ENCODE results near the gene UBL4A. TPM values are rescaled to one million over a fixed set of nuclear protein-coding genes. Genes with fewer than 3 reads are reported as not detected.

Gene UBL4A
- total RNA-seq, 1 experiment from 2014 or later: 38.8 TPM

DNA sequence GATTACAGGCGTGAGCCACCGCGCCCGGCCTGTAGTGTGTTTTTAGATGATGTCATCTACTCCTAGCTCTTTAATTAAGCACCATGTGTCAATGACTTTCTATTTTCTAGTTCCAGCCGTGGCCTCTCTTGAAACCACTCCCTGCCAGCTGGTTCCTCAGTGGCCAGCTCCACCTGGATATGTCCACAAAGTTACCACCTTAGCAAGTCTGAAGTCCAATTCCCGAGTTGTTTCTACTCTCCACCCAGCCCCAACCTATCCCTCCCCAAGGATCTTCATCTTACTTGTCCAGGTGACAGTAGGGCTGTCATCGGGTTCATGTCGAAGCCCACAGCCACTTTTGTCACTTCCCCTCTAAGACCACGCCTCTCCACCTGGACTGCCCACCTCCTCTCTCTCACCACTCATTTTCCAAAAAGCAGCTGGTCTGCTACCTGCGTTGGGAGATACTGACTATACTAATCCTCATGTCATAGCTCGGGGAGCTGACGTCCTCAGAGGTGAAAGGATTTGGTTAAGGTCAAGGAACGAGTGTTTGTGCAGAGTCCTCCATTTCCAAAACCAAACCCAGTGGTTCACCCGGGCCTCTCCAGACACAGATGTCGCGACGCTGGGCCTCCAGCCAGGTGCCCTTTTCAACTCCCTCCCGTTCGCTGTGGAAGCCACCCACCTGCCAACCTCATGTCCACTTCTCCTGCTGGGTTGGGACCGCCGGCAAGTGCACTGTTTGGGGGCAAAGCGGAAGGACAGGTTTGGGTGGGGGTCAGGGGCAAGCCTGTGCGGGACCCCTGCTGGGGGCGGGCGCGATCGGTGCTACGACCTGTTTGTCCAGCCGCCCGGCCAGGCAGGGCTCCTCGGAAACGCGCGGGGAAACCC lies 28.9 kb upstream of the UBL4A start:
- no peak for DNase-seq
- Histone ChIP-seq H3K4me3 (ENCODE audit: low read depth, low read length) (peak overlapping the region; percentile 79), H3K4me1 (peaks cover 10% of the 10 kb centered on the region), H3K27me3 (replicated peaks; ENCODE audit: control insufficient read depth, insufficient read depth, low read length) (no peaks in the 10 kb centered on the region), H3K9me3 (no peaks in the 10 kb centered on the region), H3K36me3 (ENCODE audit: control insufficient read depth, insufficient read depth, low read length) (no peaks in the 10 kb centered on the region)
- intact Hi-C loops (cut with micrococcal nuclease; ENCODE audit: unreplicated experiment): loop anchor here (5.0 kb wide), 1 partner anchor 38 kb away; the partner anchor contains the start of gene LAGE3
- TSS peak; percentile 54 for BruUV-seq (replicated peaks)
- ChIA-PET CTCF (interaction anchor here (0.6 to 0.7 kb wide), 2 partner anchors 12 to 15 kb away, joined by 3 read pairs; no protein-coding TSS in a partner anchor), POLR2A (interaction anchor here (1.1 to 2.0 kb wide), 2 partner anchors 25 to 29 kb away, joined by 3 to 8 read pairs; partner anchors contain the start of genes SLC10A3 and UBL4A)
- peak overlapping the region; percentile 88 for H3K4me3 Mint-ChIP-seq (ENCODE audit: unreplicated experiment)
- no peaks in the 10 kb centered on the region for H3K27me3 Mint-ChIP-seq (ENCODE audit: insufficient read depth, unreplicated experiment)
- H3K9me3 Mint-ChIP-seq (ENCODE audit: unreplicated experiment): no peaks in the 10 kb centered on the region
- TF ChIP-seq, protein P1, sequence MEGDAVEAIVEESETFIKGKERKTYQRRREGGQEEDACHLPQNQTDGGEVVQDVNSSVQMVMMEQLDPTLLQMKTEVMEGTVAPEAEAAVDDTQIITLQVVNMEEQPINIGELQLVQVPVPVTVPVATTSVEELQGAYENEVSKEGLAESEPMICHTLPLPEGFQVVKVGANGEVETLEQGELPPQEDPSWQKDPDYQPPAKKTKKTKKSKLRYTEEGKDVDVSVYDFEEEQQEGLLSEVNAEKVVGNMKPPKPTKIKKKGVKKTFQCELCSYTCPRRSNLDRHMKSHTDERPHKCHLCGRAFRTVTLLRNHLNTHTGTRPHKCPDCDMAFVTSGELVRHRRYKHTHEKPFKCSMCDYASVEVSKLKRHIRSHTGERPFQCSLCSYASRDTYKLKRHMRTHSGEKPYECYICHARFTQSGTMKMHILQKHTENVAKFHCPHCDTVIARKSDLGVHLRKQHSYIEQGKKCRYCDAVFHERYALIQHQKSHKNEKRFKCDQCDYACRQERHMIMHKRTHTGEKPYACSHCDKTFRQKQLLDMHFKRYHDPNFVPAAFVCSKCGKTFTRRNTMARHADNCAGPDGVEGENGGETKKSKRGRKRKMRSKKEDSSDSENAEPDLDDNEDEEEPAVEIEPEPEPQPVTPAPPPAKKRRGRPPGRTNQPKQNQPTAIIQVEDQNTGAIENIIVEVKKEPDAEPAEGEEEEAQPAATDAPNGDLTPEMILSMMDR (IDR thresholded peaks at IDR 0.05; ENCODE audit: insufficient read depth in 1 of 2, low read depth in 1 of 2, low read length in 1 of 2, severe bottlenecking in 1 of 2, unreplicated experiment in 1 of 2): no peak
- H3K36me3 Mint-ChIP-seq (ENCODE audit: insufficient read depth, unreplicated experiment): peaks cover 10% of the 10 kb centered on the region
- H3K27ac Mint-ChIP-seq (ENCODE audit: unreplicated experiment): peak overlapping the region; percentile 39
- H3K4me1 Mint-ChIP-seq (ENCODE audit: low read depth, unreplicated experiment): peaks cover 6% of the 10 kb centered on the region

DNA sequence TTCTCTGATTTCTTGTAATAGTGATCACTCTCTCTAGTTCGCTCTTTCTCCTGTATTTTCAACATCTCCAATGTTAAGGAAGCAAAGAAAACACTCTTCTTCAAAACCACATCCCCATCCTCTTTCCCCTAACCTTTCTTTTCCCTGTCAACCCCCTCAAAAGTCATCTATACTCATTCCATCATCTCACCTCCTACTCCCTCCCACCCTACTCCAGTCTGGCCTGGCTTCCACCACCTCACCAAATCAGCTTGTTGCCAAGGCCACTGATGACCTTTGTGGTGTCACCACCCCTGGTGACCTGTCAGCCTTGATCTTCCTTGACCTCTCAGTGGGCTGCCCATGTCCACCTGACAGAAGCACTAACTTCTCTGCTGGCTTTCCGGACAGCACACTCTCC lies 27.3 kb upstream of the UBL4A start:
- Mint-ChIP-seq H3K27ac (ENCODE audit: unreplicated experiment) (no peak overlapping the region), H3K27me3 (ENCODE audit: insufficient read depth, unreplicated experiment) (no peaks in the 10 kb centered on the region), H3K4me1 (ENCODE audit: low read depth, unreplicated experiment) (peaks cover 6% of the 10 kb centered on the region), H3K9me3 (ENCODE audit: unreplicated experiment) (no peaks in the 10 kb centered on the region), H3K36me3 (ENCODE audit: insufficient read depth, unreplicated experiment) (peaks cover 10% of the 10 kb centered on the region), H3K4me3 (ENCODE audit: unreplicated experiment) (no peak overlapping the region)
- Histone ChIP-seq H3K4me1 (peaks cover 10% of the 10 kb centered on the region), H3K27me3 (replicated peaks; ENCODE audit: control insufficient read depth, insufficient read depth, low read length) (no peaks in the 10 kb centered on the region), H3K36me3 (ENCODE audit: control insufficient read depth, insufficient read depth, low read length) (no peaks in the 10 kb centered on the region), H3K9me3 (no peaks in the 10 kb centered on the region), H3K4me3 (ENCODE audit: low read depth, low read length) (no peak overlapping the region)
- ChIA-PET POLR2A (no interaction called here), CTCF (no interaction called here)
- no peak for DNase-seq
- TF ChIP-seq, protein P1 (IDR thresholded peaks at IDR 0.05; ENCODE audit: insufficient read depth in 1 of 2, low read depth in 1 of 2, low read length in 1 of 2, severe bottlenecking in 1 of 2, unreplicated experiment in 1 of 2): no peak
- no TSS peak for BruUV-seq (replicated peaks)
- intact Hi-C loops (cut with micrococcal nuclease; ENCODE audit: unreplicated experiment): no loop called here

DNA sequence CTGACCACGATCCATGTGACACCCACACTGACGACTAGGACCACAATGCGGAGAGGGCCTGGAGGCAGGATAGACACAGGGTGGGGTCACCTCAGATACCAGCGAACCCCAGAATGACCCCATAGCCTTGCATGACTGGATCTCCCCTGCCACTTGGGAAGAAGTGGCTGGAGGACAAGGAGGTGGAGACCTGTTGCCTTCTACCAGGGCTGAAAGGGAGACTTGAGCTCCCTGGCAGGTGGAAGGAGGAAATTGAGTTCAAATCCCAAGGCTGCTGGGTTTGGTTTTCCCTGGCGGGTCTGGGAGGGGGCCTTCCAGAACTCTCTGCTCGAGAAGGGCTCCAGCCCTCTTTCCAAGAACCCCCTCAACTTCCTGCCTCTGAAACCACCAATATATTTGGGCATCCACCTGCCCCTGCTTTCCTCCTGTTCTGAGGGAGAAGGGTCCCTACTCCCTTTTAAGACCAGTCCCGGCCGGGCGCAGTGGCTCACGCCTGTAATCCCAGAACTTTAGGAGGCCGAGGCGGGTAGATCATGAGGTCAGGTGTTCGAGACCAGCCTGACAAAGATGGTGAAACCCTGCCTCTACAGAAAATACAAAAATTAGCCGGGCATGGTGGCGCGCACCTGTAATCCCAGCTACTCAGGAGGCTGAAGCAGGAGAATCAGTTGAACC lies 26.6 kb upstream of the UBL4A start:
- Mint-ChIP-seq H3K9me3 (ENCODE audit: unreplicated experiment) (no peaks in the 10 kb centered on the region), H3K36me3 (ENCODE audit: insufficient read depth, unreplicated experiment) (peaks cover 10% of the 10 kb centered on the region), H3K4me1 (ENCODE audit: low read depth, unreplicated experiment) (peaks cover 3% of the 10 kb centered on the region), H3K4me3 (ENCODE audit: unreplicated experiment) (no peak overlapping the region), H3K27ac (ENCODE audit: unreplicated experiment) (no peak overlapping the region), H3K27me3 (ENCODE audit: insufficient read depth, unreplicated experiment) (no peaks in the 10 kb centered on the region)
- no TSS peak for BruUV-seq (replicated peaks)
- no peak for DNase-seq
- no peaks in the 10 kb centered on the region for H3K9me3 ChIP-seq
- CTCF ChIA-PET: no interaction called here
- POLR2A ChIA-PET: no interaction called here
- intact Hi-C loops (cut with micrococcal nuclease; ENCODE audit: unreplicated experiment): no loop called here
- H3K4me3 ChIP-seq (ENCODE audit: low read depth, low read length): no peak overlapping the region
- H3K4me1 ChIP-seq: peaks cover 10% of the 10 kb centered on the region
- no peaks in the 10 kb centered on the region for H3K36me3 ChIP-seq (ENCODE audit: control insufficient read depth, insufficient read depth, low read length)
- TF ChIP-seq, protein P1 (IDR thresholded peaks at IDR 0.05; ENCODE audit: insufficient read depth in 1 of 2, low read depth in 1 of 2, low read length in 1 of 2, severe bottlenecking in 1 of 2, unreplicated experiment in 1 of 2): no peak
- no peaks in the 10 kb centered on the region for H3K27me3 ChIP-seq (replicated peaks; ENCODE audit: control insufficient read depth, insufficient read depth, low read length)
